Measurements from ENCODE around the gene GABRR1.

DNA sequence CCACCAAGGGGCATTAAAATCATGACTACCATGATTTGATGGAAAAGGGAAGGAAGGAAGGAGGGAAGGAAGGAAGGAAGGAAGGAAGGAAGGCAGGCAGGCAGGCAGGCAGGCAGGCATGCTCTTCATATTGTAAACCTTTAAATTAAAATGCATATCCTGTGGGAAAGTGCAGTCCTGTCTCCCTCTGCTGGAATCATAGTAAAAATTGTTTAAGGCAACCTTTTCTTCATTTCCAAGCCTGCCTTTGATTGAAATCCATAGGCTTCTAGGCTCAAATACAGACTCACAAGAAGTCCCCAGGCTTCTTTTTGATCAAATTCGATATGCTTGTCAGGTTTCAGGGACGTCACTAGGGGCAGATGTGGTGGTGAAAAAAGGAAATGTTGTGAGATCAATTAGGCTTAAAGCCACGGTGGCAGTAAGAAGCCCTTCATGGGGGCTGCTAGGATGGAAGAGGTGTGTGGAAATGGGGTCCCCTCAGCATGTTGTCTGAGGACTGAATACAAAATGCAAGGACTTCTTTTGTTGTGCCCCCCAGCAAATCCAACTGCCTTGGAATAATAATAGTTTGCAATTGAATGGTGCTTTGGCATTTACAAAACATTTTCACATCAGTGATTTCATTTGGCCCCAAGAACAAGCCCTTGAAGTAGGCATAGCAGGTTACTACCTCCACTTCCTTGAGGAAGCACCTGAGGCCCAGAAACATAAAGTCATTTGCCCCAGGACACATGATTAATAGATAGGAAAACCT is 25.6 kb upstream of the GABRR1 start:
- TF ChIP-seq, protein P1, sequence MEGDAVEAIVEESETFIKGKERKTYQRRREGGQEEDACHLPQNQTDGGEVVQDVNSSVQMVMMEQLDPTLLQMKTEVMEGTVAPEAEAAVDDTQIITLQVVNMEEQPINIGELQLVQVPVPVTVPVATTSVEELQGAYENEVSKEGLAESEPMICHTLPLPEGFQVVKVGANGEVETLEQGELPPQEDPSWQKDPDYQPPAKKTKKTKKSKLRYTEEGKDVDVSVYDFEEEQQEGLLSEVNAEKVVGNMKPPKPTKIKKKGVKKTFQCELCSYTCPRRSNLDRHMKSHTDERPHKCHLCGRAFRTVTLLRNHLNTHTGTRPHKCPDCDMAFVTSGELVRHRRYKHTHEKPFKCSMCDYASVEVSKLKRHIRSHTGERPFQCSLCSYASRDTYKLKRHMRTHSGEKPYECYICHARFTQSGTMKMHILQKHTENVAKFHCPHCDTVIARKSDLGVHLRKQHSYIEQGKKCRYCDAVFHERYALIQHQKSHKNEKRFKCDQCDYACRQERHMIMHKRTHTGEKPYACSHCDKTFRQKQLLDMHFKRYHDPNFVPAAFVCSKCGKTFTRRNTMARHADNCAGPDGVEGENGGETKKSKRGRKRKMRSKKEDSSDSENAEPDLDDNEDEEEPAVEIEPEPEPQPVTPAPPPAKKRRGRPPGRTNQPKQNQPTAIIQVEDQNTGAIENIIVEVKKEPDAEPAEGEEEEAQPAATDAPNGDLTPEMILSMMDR (conservative IDR thresholded peaks at IDR 0.05; ENCODE audit: low read length), result peak; percentile 76
- TF ChIP-seq EZH2phosphoT487 (IDR thresholded peaks at IDR 0.05; ENCODE audit: borderline replicate concordance, low read depth, low read length), result no peak

Data from OCI-LY7 (cell line).